Neuronal stem cell (in vitro differentiated cells): Measurements from ENCODE around the gene TMC8.
A peak's percentile ranks its signal among the peaks of the same experiment; 100 is the strongest.

Experiments used
- DNase-seq: peaks from one replicate; pipeline ENCODE4 v3.0.0-alpha.2; 2013; ENCODE audit warnings: low spot score
- H2AFZ ChIP-seq: one replicate; pipeline ENCODE4 v1.6.1; 2013; ENCODE audit warnings: mild to moderate bottlenecking, low read length, inconsistent platforms
- H2AK5ac ChIP-seq: 2 replicates; pipeline ENCODE4 v1.6.1; 2013; ENCODE audit warnings: low read depth, mild to moderate bottlenecking, inconsistent platforms, low read length, moderate library complexity, mixed read lengths
- H2BK120ac ChIP-seq: 2 replicates; pipeline ENCODE4 v1.6.1; 2013; ENCODE audit warnings: low read depth, mild to moderate bottlenecking, inconsistent platforms, low read length, moderate library complexity, mixed read lengths
- H2BK12ac ChIP-seq: one replicate; pipeline ENCODE4 v1.6.1; 2013; ENCODE audit warnings: low read length, inconsistent platforms
- H2BK15ac ChIP-seq: 2 replicates; pipeline ENCODE4 v1.6.1; 2013; ENCODE audit warnings: mild to moderate bottlenecking, low read length, inconsistent platforms, mixed read lengths
- H2BK5ac ChIP-seq: one replicate; pipeline ENCODE4 v1.6.1; 2013; ENCODE audit warnings: inconsistent platforms, mild to moderate bottlenecking, low read length, moderate library complexity
- H3K14ac ChIP-seq: one replicate; pipeline ENCODE4 v1.6.1; 2013; ENCODE audit warnings: low read length, inconsistent platforms
- H3K18ac ChIP-seq: 2 replicates; pipeline ENCODE4 v1.6.1; 2013; ENCODE audit warnings: low read length, inconsistent platforms
- H3K23ac ChIP-seq: 2 replicates; pipeline ENCODE4 v1.6.1; 2013; ENCODE audit warnings: low read depth, mild to moderate bottlenecking, mixed read lengths, low read length, inconsistent platforms; ENCODE audit not compliant: poor library complexity
- H3K27ac ChIP-seq: replicated peaks from 3 replicates; pipeline ENCODE4 v1.5.1; 2013; ENCODE audit warnings: low read length, inconsistent platforms
- H3K27me3 ChIP-seq, 3 experiments: 2 replicates each; pipeline ENCODE4 v1.6.1; 2013; ENCODE audit warnings: low read length in 3 of 3, mild to moderate bottlenecking in 2 of 3, inconsistent platforms in 1 of 3, low read depth in 1 of 3, mixed read lengths in 1 of 3, moderate library complexity in 1 of 3; ENCODE audit not compliant: control insufficient read depth in 3 of 3, insufficient read depth in 3 of 3
- H3K36me3 ChIP-seq, 2 donors: replicated peaks in 1 of 2; 2 replicates each; pipeline ENCODE4 v1.6.1; 2013; ENCODE audit warnings: low read length in 2 of 2; ENCODE audit not compliant: control insufficient read depth in 2 of 2, insufficient read depth in 2 of 2
- H3K4ac ChIP-seq: 2 replicates; pipeline ENCODE4 v1.6.1; 2013; ENCODE audit warnings: inconsistent platforms, mild to moderate bottlenecking, low read length, moderate library complexity
- H3K4me1 ChIP-seq, 2 donors: 1 replicate in 1 of 2; 2 replicates in 1 of 2; pipeline ENCODE4 v1.6.1; 2013; ENCODE audit warnings: low read length in 2 of 2, low read depth in 1 of 2; ENCODE audit not compliant: control insufficient read depth in 2 of 2, insufficient read depth in 1 of 2
- H3K4me2 ChIP-seq: one replicate; pipeline ENCODE4 v1.6.1; 2013; ENCODE audit warnings: mild to moderate bottlenecking, low read length, inconsistent platforms; ENCODE audit not compliant: insufficient read depth, poor library complexity, severe bottlenecking
- H3K4me3 ChIP-seq, 2 donors: 2 replicates each; pipeline ENCODE4 v1.5.1; 2013; ENCODE audit warnings: low read length in 2 of 2, mild to moderate bottlenecking in 2 of 2, inconsistent platforms in 1 of 2, moderate library complexity in 1 of 2
- H3K79me1 ChIP-seq: one replicate; pipeline ENCODE4 v1.6.1; 2013; ENCODE audit warnings: low read depth, mild to moderate bottlenecking, inconsistent platforms, low read length, moderate library complexity
- H3K9ac ChIP-seq: one replicate; pipeline ENCODE4 v1.6.1; 2013; ENCODE audit warnings: mild to moderate bottlenecking, low read depth, low read length, inconsistent platforms; ENCODE audit not compliant: poor library complexity
- H3K9me3 ChIP-seq, 2 donors: replicated peaks in 1 of 2; 2 replicates each; pipeline versions ENCODE3 to v1.6.1; 2013; ENCODE audit warnings: low read length in 2 of 2, mild to moderate bottlenecking in 2 of 2, inconsistent platforms in 1 of 2, low read depth in 1 of 2, mixed read lengths in 1 of 2, moderate library complexity in 1 of 2; ENCODE audit not compliant: control insufficient read depth in 2 of 2, insufficient read depth in 1 of 2
- H4K8ac ChIP-seq: one replicate; pipeline ENCODE4 v1.6.1; 2013; ENCODE audit warnings: low read depth, mild to moderate bottlenecking, inconsistent platforms, low read length, moderate library complexity
- H4K91ac ChIP-seq: one replicate; pipeline ENCODE4 v1.6.1; 2013; ENCODE audit warnings: low read length, low read depth, mild to moderate bottlenecking, inconsistent platforms; ENCODE audit not compliant: poor library complexity
- WGBS, 2 donors: extraction: QIAGEN DNeasy Blood & Tissue Kit; methylation state at CpG; one replicate each; pipeline ENCODE4 v1.1.7; 2013; ENCODE audit warnings: missing lambda C conversion rate in 2 of 2, mixed read lengths in 1 of 2; ENCODE audit not compliant: insufficient read length in 2 of 2, insufficient replicate concordance in 1 of 2; ENCODE audit errors: extremely low coverage in 2 of 2; 5-methylcytosine and 5-hydroxymethylcytosine counted together

TMC8 gene

DNA sequence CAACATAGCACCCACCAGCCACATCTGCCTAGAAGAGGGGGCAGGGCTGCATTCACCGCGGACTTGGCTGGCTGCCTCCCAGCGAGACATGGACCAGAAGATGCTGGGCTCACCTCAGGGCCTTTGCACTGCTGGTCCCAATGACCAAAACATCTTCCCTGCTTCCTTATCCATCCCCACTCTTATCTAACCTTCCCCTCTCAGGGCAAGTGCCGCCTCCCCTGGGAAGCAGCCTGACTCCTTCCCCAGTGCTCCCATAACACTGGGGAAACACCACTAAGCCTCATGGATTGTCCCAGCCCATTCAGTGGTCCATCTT is 7.7 kb upstream of the TMC8 start:
- H3K27me3 ChIP-seq, result peaks cover 0 to 3% (median 0%) of the 10 kb centered on the region in 3 experiments
- no peak overlapping the region for H2BK12ac ChIP-seq
- no peak overlapping the region for H3K27ac ChIP-seq
- H3K9ac ChIP-seq, result no peak overlapping the region
- no peak overlapping the region for H3K4ac ChIP-seq
- H3K14ac ChIP-seq, result peak overlapping the region; percentile 44
- no peak overlapping the region for H4K91ac ChIP-seq
- no peak overlapping the region for H2AFZ ChIP-seq
- no peak for DNase-seq
- H3K4me3 ChIP-seq, result no peak overlapping the region
- H3K4me1 ChIP-seq, result peaks cover 10 to 12% of the 10 kb centered on the region in 2 donors
- H3K9me3 ChIP-seq, result no peaks in the 10 kb centered on the region
- no peak overlapping the region for H3K4me2 ChIP-seq
- H4K8ac ChIP-seq, result no peak overlapping the region
- H2BK15ac ChIP-seq, result no peak overlapping the region
- no CpG with 5 or more reads among the region's 4 CpGs for WGBS, 2 donors
- H2BK5ac ChIP-seq, result no peak overlapping the region
- H2AK5ac ChIP-seq, result no peak overlapping the region
- H2BK120ac ChIP-seq, result no peak overlapping the region
- peaks cover 0 to 6% of the 10 kb centered on the region in 2 donors for H3K36me3 ChIP-seq
- no peak overlapping the region for H3K18ac ChIP-seq
- peaks cover 7% of the 10 kb centered on the region for H3K79me1 ChIP-seq
- no peak overlapping the region for H3K23ac ChIP-seq

DNA sequence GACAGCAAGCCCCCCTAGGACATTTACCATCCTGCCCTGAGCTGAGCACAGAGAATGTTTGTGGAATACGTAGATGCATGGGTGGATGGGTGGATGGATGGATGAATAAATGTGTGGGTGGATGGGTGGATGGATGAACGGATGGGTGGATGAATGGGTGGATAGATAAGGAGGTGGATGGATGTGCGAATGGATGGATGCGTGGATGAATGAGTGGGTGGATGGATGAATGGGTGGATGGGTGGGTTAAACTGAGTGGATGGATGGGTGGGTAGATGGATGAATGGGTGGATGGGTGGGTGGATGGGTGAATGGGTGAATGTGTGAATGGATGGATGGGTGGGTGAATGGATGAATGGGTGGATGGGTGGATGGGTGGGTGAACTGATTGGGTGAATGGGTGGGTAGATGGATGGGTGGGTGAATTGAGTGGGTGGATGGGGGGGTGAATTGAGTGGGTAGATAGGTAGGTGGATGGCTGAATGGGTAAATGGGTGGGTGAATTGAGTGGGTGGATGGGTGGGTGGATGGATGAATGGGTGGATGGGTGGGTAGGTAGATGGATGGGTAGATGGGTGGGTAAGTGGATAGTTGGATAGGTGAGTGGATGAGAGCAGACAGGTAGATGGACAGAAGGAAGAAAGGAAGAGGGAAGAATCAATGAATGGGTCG is 7.2 kb upstream of the TMC8 start:
- Histone ChIP-seq H3K23ac (no peak overlapping the region), H2BK120ac (no peak overlapping the region), H3K4ac (no peak overlapping the region), H3K14ac (no peak overlapping the region), H2BK5ac (no peak overlapping the region), H3K36me3 (peaks cover 0 to 6% of the 10 kb centered on the region in 2 donors), H3K27me3 (peaks cover 0 to 5% (median 0%) of the 10 kb centered on the region in 3 experiments), H4K91ac (no peak overlapping the region), H3K79me1 (peaks cover 7% of the 10 kb centered on the region), H2BK15ac (no peak overlapping the region), H4K8ac (no peak overlapping the region), H3K4me2 (no peak overlapping the region), H3K4me1 (peaks cover 10 to 14% of the 10 kb centered on the region in 2 donors), H3K18ac (no peak overlapping the region), H2BK12ac (no peak overlapping the region), H3K27ac (no peak overlapping the region), H3K9me3 (no peaks in the 10 kb centered on the region), H2AK5ac (no peak overlapping the region), H3K9ac (no peak overlapping the region), H3K4me3 (no peak overlapping the region), H2AFZ (no peak overlapping the region)
- WGBS, 2 donors, result 100% methylated on average over 3 of the region's 5 CpGs
- DNase-seq, result no peak

DNA sequence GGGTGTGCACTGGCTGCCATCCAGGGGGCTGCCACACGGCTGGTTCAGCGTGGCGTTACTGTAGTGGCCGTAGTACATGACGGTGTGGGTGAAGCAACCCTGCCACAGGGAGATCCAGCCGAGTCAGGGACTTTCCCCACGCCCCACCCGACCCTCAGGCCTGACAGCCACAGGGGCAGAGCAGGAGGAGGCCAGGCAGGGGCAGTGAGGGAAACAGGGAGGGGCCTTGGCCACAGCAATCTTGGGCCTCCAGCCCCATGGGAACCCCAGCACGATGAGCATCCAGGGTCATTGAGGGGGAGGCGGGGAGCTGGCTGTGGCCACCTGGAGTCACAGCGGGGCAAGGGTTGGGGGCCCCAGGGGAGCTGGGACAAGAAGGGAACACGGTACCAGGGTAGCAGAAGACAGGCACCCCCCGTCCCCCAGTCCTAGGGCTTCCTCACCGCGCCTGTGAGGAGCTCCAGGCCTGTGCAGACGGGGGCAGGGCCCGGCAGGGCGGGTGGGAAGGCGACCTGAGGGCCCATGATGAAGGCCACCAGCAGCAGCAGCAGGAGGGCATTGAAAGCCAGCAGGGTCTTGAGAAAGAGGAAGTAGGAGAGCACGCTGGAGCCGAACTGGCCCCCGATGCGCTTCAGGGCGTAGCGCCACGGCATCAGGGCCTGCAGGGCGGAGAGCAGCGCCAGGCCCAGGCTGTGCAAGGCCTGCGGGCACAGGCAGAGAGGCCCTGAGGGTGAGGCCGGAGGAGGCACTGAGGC is 6.3 kb upstream of the TMC8 start:
- peaks cover 0 to 6% of the 10 kb centered on the region in 2 donors for H3K36me3 ChIP-seq

DNA sequence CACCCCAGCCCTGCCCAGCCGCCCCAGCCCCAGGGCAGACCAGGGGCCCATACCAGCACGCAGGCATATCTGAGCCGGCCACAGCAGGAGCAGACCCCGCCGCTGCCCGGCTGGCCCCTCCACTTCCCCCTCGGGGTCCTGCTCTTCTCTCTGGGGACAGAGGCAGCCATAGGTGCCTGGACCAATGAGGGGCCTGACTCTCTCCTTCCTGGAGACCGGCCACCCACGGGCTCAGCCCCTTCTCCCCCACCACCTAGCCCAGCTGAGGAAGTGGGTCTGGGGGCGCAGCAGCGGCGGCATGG is 5.8 kb upstream of the TMC8 start:
- Histone ChIP-seq H4K8ac (no peak overlapping the region), H3K9me3 (no peaks in the 10 kb centered on the region), H2AK5ac (no peak overlapping the region), H2BK120ac (no peak overlapping the region), H2BK12ac (peak overlapping the region; percentile 22), H3K36me3 (peaks cover 0 to 6% of the 10 kb centered on the region in 2 donors), H3K27ac (no peak overlapping the region), H3K14ac (no peak overlapping the region), H3K4me2 (no peak overlapping the region), H3K9ac (peak overlapping the region; percentile 70), H3K79me1 (peaks cover 7% of the 10 kb centered on the region), H3K4me1 (peaks cover 15 to 20% of the 10 kb centered on the region in 2 donors), H3K4ac (no peak overlapping the region), H3K27me3 (peaks cover 0 to 13% (median 0%) of the 10 kb centered on the region in 3 experiments), H2AFZ (no peak overlapping the region), H3K4me3 (no peak overlapping the region), H3K18ac (no peak overlapping the region), H4K91ac (no peak overlapping the region), H2BK5ac (no peak overlapping the region), H2BK15ac (no peak overlapping the region), H3K23ac (peak overlapping the region; percentile 73)
- no peak for DNase-seq
- WGBS, 2 donors, result no CpG with 5 or more reads among the region's 12 CpGs

More for the DNA sequence above, 6.3 kb upstream of the TMC8 start:
- no peak overlapping the region for H3K4me2 ChIP-seq
- H3K4ac ChIP-seq, result no peak overlapping the region
- peak overlapping the region; percentile 73 for H3K23ac ChIP-seq
- peaks cover 13 to 20% of the 10 kb centered on the region in 2 donors for H3K4me1 ChIP-seq
- no peaks in the 10 kb centered on the region for H3K9me3 ChIP-seq
- H4K91ac ChIP-seq, result no peak overlapping the region
- no peak overlapping the region for H2AFZ ChIP-seq
- no peak overlapping the region for H3K14ac ChIP-seq
- WGBS, 2 donors, result no CpG with 5 or more reads among the region's 30 CpGs
- no peak overlapping the region for H3K27ac ChIP-seq
- no peak overlapping the region for H3K18ac ChIP-seq
- no peak overlapping the region for H2AK5ac ChIP-seq
- no peak for DNase-seq
- peak overlapping the region; percentile 22 for H2BK12ac ChIP-seq
- H3K27me3 ChIP-seq, result peaks cover 0 to 7% (median 0%) of the 10 kb centered on the region in 3 experiments
- no peak overlapping the region for H3K4me3 ChIP-seq
- no peak overlapping the region for H2BK120ac ChIP-seq
- H2BK5ac ChIP-seq, result no peak overlapping the region
- peak overlapping the region; percentile 82 for H4K8ac ChIP-seq
- peak overlapping the region; percentile 70 for H3K9ac ChIP-seq
- H3K79me1 ChIP-seq, result peaks cover 7% of the 10 kb centered on the region
- no peak overlapping the region for H2BK15ac ChIP-seq
